ENCODE measurements around the gene KCNJ12. TPM values are rescaled to one million over a fixed set of nuclear protein-coding genes. Genes with fewer than 3 reads are reported as not detected.
"Not testable (repeated sequence)": the region's sequence is repeated elsewhere in the genome, so short reads cannot be mapped to it uniquely, and the experiment has no call there.

The KCNJ12 gene
- total RNA-seq, 3 donors from 2014 or later = 0.05 TPM; not detected in 2

DNA sequence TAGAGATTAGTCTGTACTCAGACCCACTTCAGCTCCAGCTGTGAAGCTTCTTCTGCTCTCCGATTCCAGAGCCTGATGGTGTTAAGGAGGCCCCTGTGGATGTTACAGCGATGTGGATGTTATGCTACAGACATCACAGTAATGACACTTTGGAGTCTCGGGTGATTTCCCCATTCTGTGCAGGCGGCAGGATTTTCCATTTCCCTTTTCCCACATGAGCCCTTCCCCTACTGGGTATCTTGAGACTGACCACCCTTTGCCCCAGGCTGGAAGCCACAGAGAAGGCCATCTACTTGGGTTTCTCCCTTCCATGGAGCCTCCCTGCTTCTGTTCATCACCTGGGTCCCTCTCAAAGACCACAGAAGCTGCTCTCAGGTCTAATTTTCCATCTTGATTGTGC, 78.3 kb downstream of the KCNJ12 start:
- H3K9me3 Mint-ChIP-seq = no peaks in the 10 kb centered on the region
- no peaks in the 10 kb centered on the region for H3K36me3 Mint-ChIP-seq (ENCODE audit: insufficient read depth)
- no peak for DNase-seq
- ATAC-seq = no peak
- no peak overlapping the region for H3K4me3 Mint-ChIP-seq
- peaks cover 27% of the 10 kb centered on the region for H3K27me3 Mint-ChIP-seq (ENCODE audit: low read depth)
- peaks cover 18% of the 10 kb centered on the region for H3K4me1 Mint-ChIP-seq (ENCODE audit: low read depth)

DNA sequence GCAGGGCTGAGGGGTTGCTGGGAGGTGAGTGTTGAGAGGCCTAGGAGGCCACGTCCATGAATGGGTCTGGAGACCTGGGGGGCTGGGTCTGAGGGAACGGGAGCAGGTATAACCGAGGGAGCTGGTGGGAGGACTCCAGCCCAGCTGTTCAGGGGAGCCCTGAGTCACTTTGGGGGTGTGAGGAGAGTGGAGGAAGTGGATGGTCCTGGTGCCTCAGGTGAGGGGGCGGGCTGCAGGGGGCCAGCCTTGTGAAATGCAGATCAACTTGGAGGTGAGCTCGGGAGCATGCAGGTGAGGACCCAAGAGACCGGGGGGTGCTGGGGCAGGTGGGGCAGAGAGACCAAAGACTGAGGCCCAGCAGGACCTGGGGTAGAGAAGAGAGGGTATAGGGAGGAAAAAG, 79.6 kb downstream of the KCNJ12 start:
- H3K4me1 Mint-ChIP-seq (ENCODE audit: low read depth) = peaks cover 18% of the 10 kb centered on the region
- no peaks in the 10 kb centered on the region for H3K9me3 Mint-ChIP-seq
- ATAC-seq (no peak), DNase-seq (no peak)
- peaks cover 19% of the 10 kb centered on the region for H3K27me3 Mint-ChIP-seq (ENCODE audit: low read depth)
- no peaks in the 10 kb centered on the region for H3K36me3 Mint-ChIP-seq (ENCODE audit: insufficient read depth)
- H3K4me3 Mint-ChIP-seq = no peak overlapping the region

DNA sequence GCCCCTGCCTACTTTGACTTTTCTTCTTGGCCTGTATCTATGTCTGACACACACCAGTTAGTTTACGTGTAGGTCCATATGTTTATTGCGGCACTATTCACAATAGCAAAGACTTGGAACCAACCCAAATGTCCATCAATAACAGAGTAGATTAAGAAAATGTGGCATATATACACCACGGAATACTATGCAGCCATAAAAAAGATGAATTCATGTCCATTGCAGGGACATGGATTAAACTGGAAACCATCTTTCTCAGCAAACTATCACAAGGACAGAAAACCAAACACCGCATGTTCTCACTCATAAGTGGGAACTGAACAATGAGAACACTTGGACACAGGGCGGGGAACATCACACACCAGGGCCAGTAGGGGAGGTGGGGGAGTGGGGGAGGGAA, 80.3 kb downstream of the KCNJ12 start:
- ATAC-seq; H3K4me3 Mint-ChIP-seq; H3K36me3 Mint-ChIP-seq (ENCODE audit: insufficient read depth); H3K9me3 Mint-ChIP-seq; DNase-seq: not testable (repeated sequence)
- H3K27me3 Mint-ChIP-seq (ENCODE audit: low read depth) = peaks cover 17% of the 10 kb centered on the region
- H3K4me1 Mint-ChIP-seq (ENCODE audit: low read depth) = peaks cover 18% of the 10 kb centered on the region

DNA sequence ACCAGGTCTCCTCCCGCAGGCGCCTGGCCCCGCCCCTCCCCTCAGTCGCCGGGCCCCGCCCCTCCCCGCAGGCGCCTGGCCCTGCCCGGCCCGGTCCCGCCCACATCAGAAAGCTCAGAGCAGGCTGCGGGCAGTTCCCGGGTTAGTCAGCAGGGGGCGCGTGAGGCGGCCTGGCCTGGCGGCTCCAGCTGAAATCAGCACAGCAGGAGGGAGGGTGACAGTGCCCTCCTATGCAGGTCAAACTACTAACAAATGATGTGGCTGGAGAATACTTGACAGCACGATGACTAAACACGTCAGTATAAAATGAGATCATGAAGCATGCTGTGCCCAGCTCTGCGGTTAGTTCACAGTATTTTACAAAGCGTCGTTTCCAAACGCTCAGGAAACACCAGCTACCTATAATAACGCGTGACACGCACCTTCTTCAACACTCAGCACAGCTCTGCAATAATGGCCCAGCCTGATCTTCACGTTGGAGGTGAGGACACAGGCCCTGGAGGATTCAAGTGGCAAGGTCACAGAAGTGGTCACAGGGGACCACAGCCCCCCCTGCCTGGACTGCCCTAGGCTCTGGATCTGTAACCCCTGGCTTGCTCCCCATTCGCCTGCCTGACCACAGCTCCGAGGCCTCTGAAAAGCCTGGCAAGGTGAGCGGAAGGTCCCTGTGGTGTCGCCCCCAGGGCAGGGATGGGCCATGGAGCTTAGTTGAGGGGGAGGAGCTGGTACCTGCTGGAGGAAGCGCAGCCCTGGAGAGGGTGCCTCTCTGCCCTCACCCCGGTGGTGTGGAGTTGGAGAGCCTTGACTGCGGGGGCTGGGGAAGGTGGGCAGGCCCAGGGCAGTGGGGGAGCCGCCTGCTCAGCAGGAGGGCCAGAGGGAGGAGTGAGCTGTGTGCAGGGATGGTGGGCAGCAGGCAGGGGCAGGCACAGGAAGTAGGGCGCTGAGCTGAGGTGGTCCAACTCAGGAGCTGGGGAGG, 81.2 kb downstream of the KCNJ12 start:
- Mint-ChIP-seq H3K27me3 (ENCODE audit: low read depth) (peaks cover 17% of the 10 kb centered on the region), H3K36me3 (ENCODE audit: insufficient read depth) (no peaks in the 10 kb centered on the region), H3K4me3 (no peak overlapping the region), H3K4me1 (ENCODE audit: low read depth) (peaks cover 14% of the 10 kb centered on the region), H3K9me3 (no peaks in the 10 kb centered on the region)
- ATAC-seq = peak; percentile 89 to 93
- DNase-seq = peak; percentile 96

DNA sequence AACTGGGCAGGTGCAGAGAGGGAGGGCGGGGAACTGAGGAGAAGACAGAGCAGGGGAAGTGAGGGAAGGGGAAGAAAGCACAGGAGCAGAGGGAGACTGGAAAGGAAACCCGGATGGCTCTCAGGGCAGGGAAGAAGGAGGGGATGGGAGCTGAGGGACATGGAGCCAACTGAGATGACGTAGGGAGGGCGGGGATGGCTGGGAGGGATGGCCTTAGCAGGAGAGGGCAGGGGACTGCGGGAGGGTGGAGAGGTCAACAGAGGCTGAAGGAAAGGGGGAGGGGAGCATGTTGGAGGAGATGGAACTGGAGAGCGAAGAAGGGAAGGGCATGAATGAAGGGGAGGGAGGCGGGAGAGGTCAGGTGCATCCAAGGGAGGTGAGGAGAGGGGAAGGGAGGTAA, 81.9 kb downstream of the KCNJ12 start:
- Mint-ChIP-seq H3K4me3 (no peak overlapping the region), H3K9me3 (no peaks in the 10 kb centered on the region)

DNA sequence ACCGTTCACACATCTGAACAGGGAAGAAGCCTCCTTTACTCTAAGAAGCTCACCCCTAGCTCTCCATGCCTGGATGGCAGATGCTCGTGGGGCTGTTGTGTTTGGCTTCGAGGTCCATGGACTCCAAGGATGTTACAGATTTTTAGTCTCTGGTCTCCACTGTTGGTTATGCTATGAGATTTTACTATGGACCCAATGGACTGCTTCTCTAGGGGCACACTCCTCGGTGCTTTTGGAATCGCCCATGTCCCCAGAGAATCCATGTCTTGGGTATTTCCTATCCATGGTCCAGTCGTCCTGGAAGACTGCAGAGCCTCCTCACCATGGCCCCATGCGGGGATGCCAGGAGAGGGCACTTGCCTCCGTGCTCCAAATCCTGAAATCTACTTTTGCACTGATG, 83.4 kb downstream of the KCNJ12 start:
- no peaks in the 10 kb centered on the region for H3K9me3 Mint-ChIP-seq

More for the DNA sequence above, 81.9 kb downstream of the KCNJ12 start:
- DNase-seq (no peak), ATAC-seq (no peak)
- no peaks in the 10 kb centered on the region for H3K36me3 Mint-ChIP-seq (ENCODE audit: insufficient read depth)
- peaks cover 14% of the 10 kb centered on the region for H3K27me3 Mint-ChIP-seq (ENCODE audit: low read depth)
- peaks cover 12% of the 10 kb centered on the region for H3K4me1 Mint-ChIP-seq (ENCODE audit: low read depth)

DNA sequence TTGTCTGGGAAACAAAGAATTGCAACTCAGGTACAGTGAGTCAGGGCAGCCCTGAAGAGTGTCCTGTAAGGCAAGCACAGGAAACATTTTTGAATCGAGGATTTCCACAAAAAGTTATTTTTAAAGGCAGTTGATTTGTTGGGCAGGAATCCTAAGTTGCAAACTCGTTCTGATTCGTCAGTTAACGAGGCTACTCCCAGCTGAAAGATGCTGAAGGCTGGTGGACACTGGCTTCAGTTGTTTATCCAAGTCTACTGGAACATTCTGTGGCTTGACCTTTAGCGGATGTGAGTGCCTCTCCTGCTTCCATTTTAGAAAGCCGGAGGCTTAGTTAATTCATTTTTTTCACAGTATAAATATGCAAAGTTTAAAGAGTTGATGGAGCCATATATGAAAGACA, 84.2 kb downstream of the KCNJ12 start:
- H3K4me3 Mint-ChIP-seq = no peak overlapping the region
- H3K4me1 Mint-ChIP-seq (ENCODE audit: low read depth) = peaks cover 17% of the 10 kb centered on the region
- no peaks in the 10 kb centered on the region for H3K9me3 Mint-ChIP-seq
- H3K36me3 Mint-ChIP-seq (ENCODE audit: insufficient read depth) = no peaks in the 10 kb centered on the region
- ATAC-seq = no peak
- H3K27me3 Mint-ChIP-seq (ENCODE audit: low read depth) = peaks cover 14% of the 10 kb centered on the region
- no peak for DNase-seq

More for the DNA sequence above, 83.4 kb downstream of the KCNJ12 start:
- no peaks in the 10 kb centered on the region for H3K36me3 Mint-ChIP-seq (ENCODE audit: insufficient read depth)
- peaks cover 16% of the 10 kb centered on the region for H3K27me3 Mint-ChIP-seq (ENCODE audit: low read depth)
- DNase-seq = no peak
- no peak overlapping the region for H3K4me3 Mint-ChIP-seq
- no peak for ATAC-seq
- H3K4me1 Mint-ChIP-seq (ENCODE audit: low read depth) = peaks cover 17% of the 10 kb centered on the region

DNA sequence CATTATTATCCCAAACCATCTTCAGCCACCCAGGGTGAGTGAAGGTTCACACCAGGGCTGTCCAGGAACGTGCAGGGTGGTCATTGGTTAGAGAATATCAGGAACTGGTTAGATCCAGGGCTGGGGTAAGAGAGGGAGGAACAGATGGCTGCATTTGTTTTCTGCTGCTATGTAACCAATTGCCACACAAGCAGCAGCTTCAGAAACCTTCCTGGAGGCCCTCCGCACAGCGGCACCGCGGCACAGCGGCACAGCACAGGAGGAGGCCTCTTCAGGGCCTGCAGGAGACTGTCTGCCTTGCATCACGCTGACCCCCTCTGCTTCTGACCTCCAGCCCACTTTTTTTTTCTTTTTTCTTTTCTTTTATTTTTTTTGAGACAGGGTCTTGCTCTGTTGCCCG, 86.1 kb downstream of the KCNJ12 start:
- Mint-ChIP-seq H3K4me3 (no peak overlapping the region), H3K4me1 (ENCODE audit: low read depth) (peaks cover 9% of the 10 kb centered on the region), H3K27me3 (ENCODE audit: low read depth) (peaks cover 10% of the 10 kb centered on the region), H3K36me3 (ENCODE audit: insufficient read depth) (no peaks in the 10 kb centered on the region), H3K9me3 (no peaks in the 10 kb centered on the region)
- DNase-seq (no peak), ATAC-seq (no peak)

DNA sequence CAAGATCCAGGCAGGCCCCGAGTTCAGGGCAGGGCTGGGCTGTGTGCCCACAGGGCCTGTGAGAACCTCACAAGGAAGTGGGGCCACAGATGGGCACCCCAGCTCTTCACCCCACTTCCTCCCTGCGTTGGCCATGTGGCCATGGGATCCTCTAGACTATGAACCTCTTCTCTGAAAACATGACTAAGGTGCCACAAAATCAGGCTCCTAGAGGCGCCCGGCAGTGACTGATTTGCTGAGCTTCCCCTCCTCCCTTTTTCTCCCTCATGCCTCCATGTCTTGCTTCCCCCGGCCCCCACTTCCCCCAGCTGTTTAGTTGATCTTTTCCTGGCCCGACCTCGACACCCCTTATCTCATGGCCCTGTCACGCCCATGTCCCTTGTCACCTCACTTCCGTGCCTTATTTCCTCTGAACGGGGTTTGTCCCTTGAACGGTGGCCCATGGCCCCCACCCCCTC, 87.1 kb downstream of the KCNJ12 start:
- DNase-seq = no peak
- no peaks in the 10 kb centered on the region for H3K9me3 Mint-ChIP-seq
- no peak overlapping the region for H3K4me3 Mint-ChIP-seq

DNA sequence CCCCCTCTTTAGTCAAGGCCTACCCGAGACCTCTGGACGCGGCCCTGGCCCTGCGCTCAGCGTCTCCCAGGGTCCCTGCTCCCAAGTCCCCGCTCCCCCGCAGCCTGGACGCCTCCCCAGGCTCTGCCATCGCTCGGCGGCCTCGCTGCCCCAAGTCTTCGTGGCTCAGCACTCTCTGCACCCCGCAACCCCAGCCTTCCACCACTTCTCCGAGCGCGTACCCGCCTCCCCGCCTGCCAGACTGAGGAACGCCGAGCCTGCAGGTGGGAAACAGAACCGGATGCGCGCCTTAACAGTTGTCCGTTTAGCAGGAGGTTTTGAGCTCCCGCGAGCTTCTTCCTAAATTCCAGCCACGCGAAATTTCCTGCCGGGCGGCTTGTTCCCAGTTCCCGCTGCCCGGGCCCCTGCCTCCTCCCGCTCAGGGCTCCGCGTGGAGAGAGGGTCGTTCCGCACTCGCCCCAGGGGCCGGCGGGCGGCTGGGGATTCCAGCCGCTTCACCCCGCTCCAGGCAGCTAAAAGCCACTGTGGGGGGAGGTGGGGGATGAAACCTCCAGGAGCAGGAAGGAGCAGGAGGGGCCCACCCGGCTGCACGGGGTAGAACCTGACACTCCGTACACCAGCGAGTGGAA, 87.7 kb downstream of the KCNJ12 start:
- Mint-ChIP-seq H3K36me3 (ENCODE audit: insufficient read depth) (no peaks in the 10 kb centered on the region), H3K27me3 (ENCODE audit: low read depth) (peaks cover 10% of the 10 kb centered on the region), H3K4me1 (ENCODE audit: low read depth) (peaks cover 7% of the 10 kb centered on the region), H3K4me3 (no peak overlapping the region), H3K9me3 (no peaks in the 10 kb centered on the region)
- peak; percentile 22 to 23 for ATAC-seq
- DNase-seq = no peak

More for the DNA sequence above, 87.1 kb downstream of the KCNJ12 start:
- Mint-ChIP-seq H3K27me3 (ENCODE audit: low read depth) (peaks cover 10% of the 10 kb centered on the region), H3K4me1 (ENCODE audit: low read depth) (peaks cover 7% of the 10 kb centered on the region), H3K36me3 (ENCODE audit: insufficient read depth) (no peaks in the 10 kb centered on the region)
- ATAC-seq = peak; percentile 36 to 53

DNA sequence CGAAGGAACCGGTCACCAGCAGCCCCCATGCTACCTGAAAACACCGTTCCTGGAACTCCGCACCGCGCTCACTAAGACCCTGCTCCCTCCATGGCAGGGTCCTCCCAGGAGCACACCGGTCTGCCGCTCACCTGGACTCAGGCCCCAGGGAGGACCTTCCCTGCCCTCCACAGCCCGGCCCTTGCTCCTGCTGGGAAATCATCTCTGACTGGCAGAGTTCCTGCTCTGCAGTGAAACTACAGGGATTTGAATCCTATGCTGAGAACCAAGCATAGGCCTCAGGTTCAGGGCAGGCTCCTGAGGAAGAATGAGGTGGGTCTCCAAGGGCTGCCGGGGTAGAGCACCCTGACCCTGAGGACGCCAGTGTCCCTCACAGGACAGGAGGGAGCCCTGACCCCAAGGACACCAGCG, 88.5 kb downstream of the KCNJ12 start:
- ATAC-seq (no peak), DNase-seq (no peak)
- peaks cover 7% of the 10 kb centered on the region for H3K4me1 Mint-ChIP-seq (ENCODE audit: low read depth)
- H3K36me3 Mint-ChIP-seq (ENCODE audit: insufficient read depth) = no peaks in the 10 kb centered on the region
- no peaks in the 10 kb centered on the region for H3K9me3 Mint-ChIP-seq
- no peak overlapping the region for H3K4me3 Mint-ChIP-seq
- H3K27me3 Mint-ChIP-seq (ENCODE audit: low read depth) = peaks cover 10% of the 10 kb centered on the region

DNA sequence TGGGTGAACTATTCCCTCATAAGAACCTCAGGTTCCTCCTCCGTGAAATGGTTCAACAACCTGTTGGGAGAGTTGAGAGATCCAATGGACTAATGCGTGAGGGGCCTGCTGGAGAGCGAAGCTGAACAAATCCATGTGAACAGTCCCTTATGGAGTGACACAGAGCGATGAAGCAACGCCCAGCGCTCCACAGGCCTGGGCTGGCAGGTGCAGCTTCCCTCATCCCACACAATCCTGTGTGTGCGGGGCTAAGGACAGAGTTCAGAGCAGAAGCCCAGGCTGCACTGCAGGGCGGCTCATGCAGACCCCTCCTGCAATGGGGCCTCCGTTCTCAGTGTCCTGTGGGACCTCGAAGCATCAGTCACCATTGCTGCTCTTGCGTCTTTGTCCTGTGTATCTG, 90.4 kb downstream of the KCNJ12 start:
- no peaks in the 10 kb centered on the region for H3K36me3 Mint-ChIP-seq (ENCODE audit: insufficient read depth)
- H3K4me1 Mint-ChIP-seq (ENCODE audit: low read depth) = peaks cover 7% of the 10 kb centered on the region
- H3K27me3 Mint-ChIP-seq (ENCODE audit: low read depth) = peaks cover 10% of the 10 kb centered on the region
- DNase-seq (no peak), ATAC-seq (peak in 1 of 2 donors; percentile 8)
- H3K9me3 Mint-ChIP-seq = no peaks in the 10 kb centered on the region
- no peak overlapping the region for H3K4me3 Mint-ChIP-seq

DNA sequence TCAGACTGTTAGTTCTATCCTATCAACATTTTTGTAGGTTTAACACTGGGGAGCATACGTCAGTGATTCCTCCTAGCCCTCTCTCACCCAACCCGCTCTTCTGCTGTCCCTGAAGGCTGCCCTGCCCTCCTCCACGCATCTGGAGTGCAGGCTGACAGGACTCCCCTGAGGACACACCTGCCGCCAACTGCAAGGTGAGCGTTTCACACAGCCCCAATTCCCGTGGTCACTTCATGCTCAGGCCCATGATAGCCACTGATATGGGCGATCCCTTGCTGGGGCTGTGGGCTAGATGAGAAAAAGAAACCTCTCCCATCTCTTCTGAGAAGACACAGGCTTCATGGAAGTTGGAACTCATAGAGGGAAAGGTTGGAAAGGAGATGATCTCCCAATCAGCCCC, 91.0 kb downstream of the KCNJ12 start:
- H3K36me3 Mint-ChIP-seq (ENCODE audit: insufficient read depth) = no peaks in the 10 kb centered on the region
- DNase-seq = no peak
- ATAC-seq = no peak
- peaks cover 8% of the 10 kb centered on the region for H3K27me3 Mint-ChIP-seq (ENCODE audit: low read depth)
- H3K4me1 Mint-ChIP-seq (ENCODE audit: low read depth) = peaks cover 7% of the 10 kb centered on the region
- H3K9me3 Mint-ChIP-seq = no peaks in the 10 kb centered on the region
- H3K4me3 Mint-ChIP-seq = no peak overlapping the region

DNA sequence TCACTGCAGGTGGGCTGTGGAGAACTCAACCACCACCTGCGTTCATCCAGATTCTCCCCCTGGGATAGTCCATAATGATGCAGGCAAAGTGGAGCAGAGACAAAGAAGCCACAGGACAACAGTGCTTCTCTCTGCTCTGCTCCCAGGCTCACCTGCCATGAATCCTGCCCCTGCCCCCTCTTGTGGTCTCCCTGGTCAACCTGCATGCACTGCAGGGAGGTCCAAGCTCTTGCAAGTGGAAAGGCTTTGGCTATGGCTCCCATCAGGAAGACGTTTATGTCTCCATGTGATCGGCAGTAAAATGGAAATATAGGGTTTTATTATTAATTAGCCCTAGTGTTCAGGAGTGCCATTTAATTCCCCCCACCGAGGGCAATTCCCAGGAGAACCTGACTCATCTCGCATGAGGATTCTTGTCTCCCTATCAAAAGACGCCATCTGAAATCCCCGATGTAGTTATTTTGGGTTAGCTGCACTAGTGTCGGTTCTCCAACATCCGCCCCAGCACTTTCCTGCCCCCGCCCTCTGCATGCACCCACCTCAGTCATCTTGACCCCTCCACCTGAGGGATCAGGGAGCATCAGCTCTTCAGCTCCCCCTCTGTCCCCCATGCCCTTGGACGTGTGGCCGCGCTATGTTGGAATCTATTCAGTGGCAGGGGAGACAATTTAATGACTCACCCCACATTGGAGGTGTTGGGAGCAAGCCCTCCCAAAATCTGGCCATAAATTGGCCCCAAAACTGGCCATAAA, 91.8 kb downstream of the KCNJ12 start:
- ATAC-seq (no peak), DNase-seq (no peak)
- Mint-ChIP-seq H3K4me3 (no peak overlapping the region), H3K9me3 (no peaks in the 10 kb centered on the region), H3K27me3 (ENCODE audit: low read depth) (peaks cover 7% of the 10 kb centered on the region), H3K4me1 (ENCODE audit: low read depth) (peaks cover 5% of the 10 kb centered on the region), H3K36me3 (ENCODE audit: insufficient read depth) (no peaks in the 10 kb centered on the region)
